Measurements from ENCODE around the gene AFAP1. TPM values are rescaled to one million over a fixed set of nuclear protein-coding genes. Genes with fewer than 3 reads are reported as not detected.

AFAP1 gene
- total RNA-seq, 2 donors from 2014 or later: 9.6 to 35.3 TPM

- DNase-seq (no peak), ATAC-seq (no peak)
- Histone ChIP-seq H3K9me3 (no peaks in the 10 kb centered on the region), H3K27ac (no peak overlapping the region), H3K4me1 (no peaks in the 10 kb centered on the region), H3K27me3 (no peaks in the 10 kb centered on the region), H3K36me3 (replicated peaks in 1 of 2; ENCODE audit: insufficient read depth in 1 of 2, low read depth in 2 of 2) (no peaks in the 10 kb centered on the region), H3K4me3 (no peak overlapping the region)
- TF ChIP-seq POLR2A (IDR thresholded peaks at IDR 0.05) (no peak), CTCF (IDR thresholded peaks at IDR 0.05) (no peak)
- intact Hi-C loops (cut with DNase I): no loop called here
These were observed 188.7 kb downstream of the AFAP1 start for GRCh38 chr4:7750972-7751371.

DNA sequence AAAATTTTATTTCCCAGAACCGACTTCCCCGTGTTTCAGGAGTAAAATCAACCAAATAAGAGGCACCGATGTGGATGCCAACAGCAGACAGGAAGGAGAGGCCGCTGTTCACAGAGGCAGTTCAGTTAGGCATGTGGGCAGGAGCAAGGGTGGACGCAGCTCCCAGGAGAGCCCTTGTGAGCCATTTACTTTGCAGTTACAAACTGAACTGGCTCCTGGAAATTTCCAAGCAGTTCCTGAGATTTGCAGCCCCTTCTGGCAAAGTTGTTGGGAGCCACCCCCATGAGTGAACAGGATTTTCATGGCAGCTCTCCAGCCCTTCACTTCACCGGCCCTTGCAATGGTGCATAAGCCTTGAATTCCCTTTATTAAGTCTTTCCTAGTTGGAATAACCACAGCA is 189.1 kb downstream of the AFAP1 start:
- ATAC-seq: no peak
- no peaks in the 10 kb centered on the region for H3K27me3 ChIP-seq
- no peaks in the 10 kb centered on the region for H3K4me1 ChIP-seq
- H3K9me3 ChIP-seq: no peaks in the 10 kb centered on the region
- H3K4me3 ChIP-seq: no peak overlapping the region
- no peak overlapping the region for H3K27ac ChIP-seq
- WGBS, 2 donors: 65 to 72% methylated on average over 6 of the region's 6 CpGs
- no peaks in the 10 kb centered on the region for H3K36me3 ChIP-seq (replicated peaks in 1 of 2; ENCODE audit: insufficient read depth in 1 of 2, low read depth in 2 of 2)
- no peak for DNase-seq
- TF ChIP-seq POLR2A (IDR thresholded peaks at IDR 0.05) (no peak), CTCF (IDR thresholded peaks at IDR 0.05) (no peak)
- intact Hi-C loops (cut with DNase I): no loop called here

GRCh38 chr4:7747566-7747965 is 192.1 kb downstream of the AFAP1 start:
- intact Hi-C loops (cut with DNase I): no loop called here
- no peaks in the 10 kb centered on the region for H3K9me3 ChIP-seq
- no peaks in the 10 kb centered on the region for H3K27me3 ChIP-seq
- H3K4me1 ChIP-seq: no peaks in the 10 kb centered on the region
- DNase-seq (no peak), ATAC-seq (no peak)
- no peaks in the 10 kb centered on the region for H3K36me3 ChIP-seq (replicated peaks in 1 of 2; ENCODE audit: insufficient read depth in 1 of 2, low read depth in 2 of 2)
- no peak overlapping the region for H3K4me3 ChIP-seq
- no peak overlapping the region for H3K27ac ChIP-seq
- WGBS, 2 donors: 86% methylated on average over 11 of the region's 11 CpGs
- TF ChIP-seq POLR2A (IDR thresholded peaks at IDR 0.05) (no peak), CTCF (IDR thresholded peaks at IDR 0.05) (no peak)

DNA sequence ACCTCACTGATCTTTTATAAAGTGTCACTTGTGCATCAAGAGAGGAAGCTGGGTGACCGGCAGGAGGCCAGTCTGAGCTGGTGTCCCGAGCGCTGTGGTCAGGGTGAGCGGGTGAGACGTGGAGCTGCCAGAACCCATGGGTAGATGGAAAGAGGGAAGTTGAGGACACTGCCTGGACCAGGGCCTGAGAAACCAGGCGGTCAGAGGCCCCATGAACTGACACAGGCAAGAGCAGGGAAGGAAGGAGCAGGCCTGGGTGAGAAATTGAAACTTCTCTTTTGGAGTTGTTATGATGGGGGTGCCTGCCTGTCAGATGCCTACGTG is 192.6 kb downstream of the AFAP1 start:
- H3K9me3 ChIP-seq: no peaks in the 10 kb centered on the region
- H3K27me3 ChIP-seq: no peaks in the 10 kb centered on the region
- H3K27ac ChIP-seq: no peak overlapping the region
- DNase-seq (peak in 1 of 4 donors; percentile 47), ATAC-seq (no peak)
- intact Hi-C loops (cut with DNase I): no loop called here
- H3K4me1 ChIP-seq: no peaks in the 10 kb centered on the region
- no peaks in the 10 kb centered on the region for H3K36me3 ChIP-seq (replicated peaks in 1 of 2; ENCODE audit: insufficient read depth in 1 of 2, low read depth in 2 of 2)
- 80 to 95% methylated on average over 7 of the region's 7 CpGs for WGBS, 2 donors
- H3K4me3 ChIP-seq: no peak overlapping the region
- TF ChIP-seq POLR2A (IDR thresholded peaks at IDR 0.05) (no peak), CTCF (IDR thresholded peaks at IDR 0.05) (no peak)

GRCh38 chr4:7746351-7747061 is 193.2 kb downstream of the AFAP1 start:
- DNase-seq (no peak), ATAC-seq (no peak)
- Histone ChIP-seq H3K27ac (no peak overlapping the region), H3K27me3 (no peaks in the 10 kb centered on the region), H3K4me1 (no peaks in the 10 kb centered on the region), H3K36me3 (replicated peaks in 1 of 2; ENCODE audit: insufficient read depth in 1 of 2, low read depth in 2 of 2) (no peaks in the 10 kb centered on the region), H3K4me3 (no peak overlapping the region), H3K9me3 (no peaks in the 10 kb centered on the region)
- TF ChIP-seq POLR2A (IDR thresholded peaks at IDR 0.05): no peak
- intact Hi-C loops (cut with DNase I): no loop called here
- 88% methylated on average over 18 to 19 of the region's 20 CpGs for WGBS, 2 donors
